ENCODE measurements around the gene PSMB9.

The PSMB9 gene

DNA sequence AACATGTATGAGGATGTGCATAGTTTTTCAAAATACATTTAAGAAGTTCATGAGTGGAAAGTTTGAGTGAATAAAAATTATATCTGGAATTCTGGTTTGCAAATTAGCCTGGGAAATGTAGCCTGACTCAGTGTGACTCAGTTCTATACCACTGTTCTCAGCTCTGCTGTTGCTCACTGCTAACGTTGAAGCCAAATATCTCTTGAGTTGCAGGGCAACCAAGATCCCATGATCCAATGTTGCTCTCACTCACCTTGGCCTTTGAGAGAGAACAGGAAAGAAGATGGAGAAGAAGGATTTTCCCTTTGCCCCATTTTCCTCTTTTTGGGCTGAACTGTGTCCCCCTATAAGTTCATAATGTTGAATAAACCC lies 28.9 kb downstream of the PSMB9 start:
- no peak for DNase-seq
- H3K4me2 ChIP-seq (ENCODE audit: low read length): no peak overlapping the region
- no peaks in the 10 kb centered on the region for H3K27me3 ChIP-seq (ENCODE audit: insufficient read depth, low read length, poor library complexity)
- H3K4ac ChIP-seq (ENCODE audit: low read depth, low read length): no peak overlapping the region
- no peak overlapping the region for H3K56ac ChIP-seq (ENCODE audit: low read length)
- H3K9ac ChIP-seq (ENCODE audit: low read length): no peak overlapping the region
- no peak overlapping the region for H3K27ac ChIP-seq (ENCODE audit: low read depth, low read length)
- WGBS (ENCODE audit: extremely low coverage, insufficient coverage, low lambda C conversion rate): no CpG with 5 or more reads among the region's 1 CpG
- H4K8ac ChIP-seq (ENCODE audit: low read depth, low read length): no peak overlapping the region
- H3K79me1 ChIP-seq (ENCODE audit: low read length): no peaks in the 10 kb centered on the region
- no peak overlapping the region for H2BK5ac ChIP-seq (ENCODE audit: low read length)
- no peaks in the 10 kb centered on the region for H3K36me3 ChIP-seq (ENCODE audit: control insufficient read depth, insufficient read depth, low read length)
- no peak overlapping the region for H3K4me3 ChIP-seq (ENCODE audit: low read length)
- H3K18ac ChIP-seq (ENCODE audit: low read length): no peak overlapping the region
- H2AK5ac ChIP-seq (ENCODE audit: low read length): no peak overlapping the region
- H4K5ac ChIP-seq (ENCODE audit: low read length): no peak overlapping the region
- H3K79me2 ChIP-seq (ENCODE audit: control insufficient read depth, insufficient read depth, low read length): no peaks in the 10 kb centered on the region
- H2BK120ac ChIP-seq (ENCODE audit: low read depth, low read length): no peak overlapping the region
- no peak overlapping the region for H3K23ac ChIP-seq (ENCODE audit: low read length)
- H3K4me1 ChIP-seq (ENCODE audit: control insufficient read depth, low read depth, low read length): no peaks in the 10 kb centered on the region
- no peak overlapping the region for H2BK15ac ChIP-seq (replicated peaks; ENCODE audit: low read depth)

- H3K4ac ChIP-seq (ENCODE audit: low read depth, low read length): no peak overlapping the region
- no peaks in the 10 kb centered on the region for H3K79me1 ChIP-seq (ENCODE audit: low read length)
- H3K4me3 ChIP-seq (ENCODE audit: low read length): no peak overlapping the region
- no peaks in the 10 kb centered on the region for H3K4me1 ChIP-seq (ENCODE audit: control insufficient read depth, low read depth, low read length)
- no peak overlapping the region for H3K18ac ChIP-seq (ENCODE audit: low read length)
- no peaks in the 10 kb centered on the region for H3K36me3 ChIP-seq (ENCODE audit: control insufficient read depth, insufficient read depth, low read length)
- no peak overlapping the region for H3K27ac ChIP-seq (ENCODE audit: low read depth, low read length)
- no peaks in the 10 kb centered on the region for H3K79me2 ChIP-seq (ENCODE audit: control insufficient read depth, insufficient read depth, low read length)
- H2BK120ac ChIP-seq (ENCODE audit: low read depth, low read length): no peak overlapping the region
- H3K4me2 ChIP-seq (ENCODE audit: low read length): no peak overlapping the region
- H2BK15ac ChIP-seq (replicated peaks; ENCODE audit: low read depth): no peak overlapping the region
- no peak overlapping the region for H3K9ac ChIP-seq (ENCODE audit: low read length)
- H3K23ac ChIP-seq (ENCODE audit: low read length): no peak overlapping the region
- no CpG with 5 or more reads among the region's 5 CpGs for WGBS (ENCODE audit: extremely low coverage, insufficient coverage, low lambda C conversion rate)
- H3K56ac ChIP-seq (ENCODE audit: low read length): no peak overlapping the region
- H2AK5ac ChIP-seq (ENCODE audit: low read length): no peak overlapping the region
- DNase-seq: peak; percentile 8
- H2BK5ac ChIP-seq (ENCODE audit: low read length): no peak overlapping the region
- no peaks in the 10 kb centered on the region for H3K27me3 ChIP-seq (ENCODE audit: insufficient read depth, low read length, poor library complexity)
- H4K8ac ChIP-seq (ENCODE audit: low read depth, low read length): no peak overlapping the region
- H4K5ac ChIP-seq (ENCODE audit: low read length): no peak overlapping the region
Measured at GRCh38 chr6:32883789-32884188, 29.8 kb downstream of the PSMB9 start.

GRCh38 chr6:32885698-32886286 lies 31.8 kb downstream of the PSMB9 start:
- no peaks in the 10 kb centered on the region for H3K27me3 ChIP-seq (ENCODE audit: insufficient read depth, low read length, poor library complexity)
- no peak overlapping the region for H3K27ac ChIP-seq (ENCODE audit: low read depth, low read length)
- H3K79me2 ChIP-seq (ENCODE audit: control insufficient read depth, insufficient read depth, low read length): no peaks in the 10 kb centered on the region
- no peaks in the 10 kb centered on the region for H3K4me1 ChIP-seq (ENCODE audit: control insufficient read depth, low read depth, low read length)
- H2AK5ac ChIP-seq (ENCODE audit: low read length): no peak overlapping the region
- H4K8ac ChIP-seq (ENCODE audit: low read depth, low read length): no peak overlapping the region
- no peak overlapping the region for H3K4me2 ChIP-seq (ENCODE audit: low read length)
- no peak overlapping the region for H3K18ac ChIP-seq (ENCODE audit: low read length)
- H3K36me3 ChIP-seq (ENCODE audit: control insufficient read depth, insufficient read depth, low read length): no peaks in the 10 kb centered on the region
- no peak overlapping the region for H3K4me3 ChIP-seq (ENCODE audit: low read length)
- H4K5ac ChIP-seq (ENCODE audit: low read length): no peak overlapping the region
- no peak overlapping the region for H3K4ac ChIP-seq (ENCODE audit: low read depth, low read length)
- no peak overlapping the region for H2BK15ac ChIP-seq (replicated peaks; ENCODE audit: low read depth)
- H3K23ac ChIP-seq (ENCODE audit: low read length): no peak overlapping the region
- no peak overlapping the region for H2BK120ac ChIP-seq (ENCODE audit: low read depth, low read length)
- DNase-seq: peak; percentile 69
- no peaks in the 10 kb centered on the region for H3K79me1 ChIP-seq (ENCODE audit: low read length)
- H2BK5ac ChIP-seq (ENCODE audit: low read length): no peak overlapping the region
- H3K56ac ChIP-seq (ENCODE audit: low read length): no peak overlapping the region
- WGBS (ENCODE audit: extremely low coverage, insufficient coverage, low lambda C conversion rate): no CpG with 5 or more reads among the region's 4 CpGs
- no peak overlapping the region for H3K9ac ChIP-seq (ENCODE audit: low read length)

DNA sequence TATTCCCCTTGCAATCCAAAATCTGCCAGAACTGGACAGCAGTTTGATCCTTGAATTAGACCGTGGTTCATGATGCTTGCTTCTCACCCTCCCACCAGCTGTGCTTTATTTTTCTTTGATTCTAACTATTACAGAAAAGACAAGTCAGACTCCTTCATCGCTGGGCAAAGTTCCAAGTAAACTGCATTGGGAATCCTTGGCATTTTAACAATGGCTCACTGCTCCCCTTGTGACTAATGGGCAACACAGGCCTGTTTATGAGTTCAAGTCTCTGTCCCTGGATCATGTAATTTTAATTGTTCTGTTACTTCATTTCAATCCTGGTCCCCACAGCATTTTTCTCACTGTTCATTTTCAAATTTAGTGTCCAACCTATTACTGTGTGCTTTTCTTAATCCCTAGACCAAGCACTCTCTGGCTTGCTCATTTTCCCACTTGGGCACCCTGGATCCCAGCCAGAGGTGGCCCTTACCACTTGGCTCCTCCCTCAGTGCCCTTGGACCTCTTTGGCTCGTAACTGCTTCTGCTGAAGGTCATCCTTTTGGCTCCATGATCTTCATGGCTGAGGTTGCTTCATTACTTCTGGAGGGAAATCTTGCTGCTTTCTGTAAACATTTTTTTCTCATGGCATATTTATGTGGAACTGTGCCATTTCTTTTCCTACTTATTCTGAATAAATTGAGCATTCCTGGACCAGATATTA lies 32.8 kb downstream of the PSMB9 start:
- Histone ChIP-seq H3K9ac (ENCODE audit: low read length) (no peak overlapping the region), H3K79me1 (ENCODE audit: low read length) (no peaks in the 10 kb centered on the region), H2BK5ac (ENCODE audit: low read length) (no peak overlapping the region), H3K4ac (ENCODE audit: low read depth, low read length) (no peak overlapping the region), H4K5ac (ENCODE audit: low read length) (no peak overlapping the region), H3K18ac (ENCODE audit: low read length) (no peak overlapping the region), H3K23ac (ENCODE audit: low read length) (no peak overlapping the region), H4K8ac (ENCODE audit: low read depth, low read length) (no peak overlapping the region), H2BK120ac (ENCODE audit: low read depth, low read length) (no peak overlapping the region), H3K4me1 (ENCODE audit: control insufficient read depth, low read depth, low read length) (no peaks in the 10 kb centered on the region), H3K36me3 (ENCODE audit: control insufficient read depth, insufficient read depth, low read length) (no peaks in the 10 kb centered on the region), H3K27ac (ENCODE audit: low read depth, low read length) (no peak overlapping the region), H3K56ac (ENCODE audit: low read length) (no peak overlapping the region), H2AK5ac (ENCODE audit: low read length) (no peak overlapping the region), H3K79me2 (ENCODE audit: control insufficient read depth, insufficient read depth, low read length) (no peaks in the 10 kb centered on the region), H3K27me3 (ENCODE audit: insufficient read depth, low read length, poor library complexity) (no peaks in the 10 kb centered on the region), H2BK15ac (replicated peaks; ENCODE audit: low read depth) (no peak overlapping the region), H3K4me2 (ENCODE audit: low read length) (no peak overlapping the region), H3K4me3 (ENCODE audit: low read length) (no peak overlapping the region)
- WGBS (ENCODE audit: extremely low coverage, insufficient coverage, low lambda C conversion rate): no CpG with 5 or more reads among the region's 3 CpGs
- no peak for DNase-seq

DNA sequence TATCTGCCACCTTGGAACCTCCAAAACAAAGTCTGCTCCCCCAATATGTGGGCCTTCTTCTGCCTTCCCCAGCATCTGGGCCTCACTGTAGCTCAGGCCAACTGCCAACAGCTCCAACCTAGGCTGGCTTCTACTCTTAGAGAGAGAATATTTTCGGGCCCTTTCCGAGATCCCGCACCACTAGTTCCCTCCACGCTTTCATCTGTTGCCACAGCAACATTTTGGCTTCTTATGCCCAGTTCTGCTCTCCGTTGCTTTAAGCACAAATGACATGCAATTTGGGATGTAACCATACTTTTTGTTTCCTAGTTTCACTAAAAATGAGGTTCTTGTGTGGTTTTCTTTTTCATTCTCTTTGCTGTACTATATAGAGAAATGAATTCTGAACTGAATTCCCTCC lies 33.6 kb downstream of the PSMB9 start:
- no peak overlapping the region for H4K8ac ChIP-seq (ENCODE audit: low read depth, low read length)
- H3K4me1 ChIP-seq (ENCODE audit: control insufficient read depth, low read depth, low read length): no peaks in the 10 kb centered on the region
- no peak overlapping the region for H3K4ac ChIP-seq (ENCODE audit: low read depth, low read length)
- H3K36me3 ChIP-seq (ENCODE audit: control insufficient read depth, insufficient read depth, low read length): no peaks in the 10 kb centered on the region
- H3K79me2 ChIP-seq (ENCODE audit: control insufficient read depth, insufficient read depth, low read length): no peaks in the 10 kb centered on the region
- H3K9ac ChIP-seq (ENCODE audit: low read length): no peak overlapping the region
- no peak overlapping the region for H3K23ac ChIP-seq (ENCODE audit: low read length)
- no peak overlapping the region for H2BK120ac ChIP-seq (ENCODE audit: low read depth, low read length)
- H4K5ac ChIP-seq (ENCODE audit: low read length): no peak overlapping the region
- no peaks in the 10 kb centered on the region for H3K27me3 ChIP-seq (ENCODE audit: insufficient read depth, low read length, poor library complexity)
- H3K18ac ChIP-seq (ENCODE audit: low read length): no peak overlapping the region
- no peak overlapping the region for H3K4me3 ChIP-seq (ENCODE audit: low read length)
- no peak overlapping the region for H2BK5ac ChIP-seq (ENCODE audit: low read length)
- H2AK5ac ChIP-seq (ENCODE audit: low read length): no peak overlapping the region
- H3K79me1 ChIP-seq (ENCODE audit: low read length): no peaks in the 10 kb centered on the region
- H3K4me2 ChIP-seq (ENCODE audit: low read length): no peak overlapping the region
- H3K27ac ChIP-seq (ENCODE audit: low read depth, low read length): no peak overlapping the region
- no peak for DNase-seq
- H3K56ac ChIP-seq (ENCODE audit: low read length): no peak overlapping the region
- no peak overlapping the region for H2BK15ac ChIP-seq (replicated peaks; ENCODE audit: low read depth)
- no CpG with 5 or more reads among the region's 5 CpGs for WGBS (ENCODE audit: extremely low coverage, insufficient coverage, low lambda C conversion rate)

DNA sequence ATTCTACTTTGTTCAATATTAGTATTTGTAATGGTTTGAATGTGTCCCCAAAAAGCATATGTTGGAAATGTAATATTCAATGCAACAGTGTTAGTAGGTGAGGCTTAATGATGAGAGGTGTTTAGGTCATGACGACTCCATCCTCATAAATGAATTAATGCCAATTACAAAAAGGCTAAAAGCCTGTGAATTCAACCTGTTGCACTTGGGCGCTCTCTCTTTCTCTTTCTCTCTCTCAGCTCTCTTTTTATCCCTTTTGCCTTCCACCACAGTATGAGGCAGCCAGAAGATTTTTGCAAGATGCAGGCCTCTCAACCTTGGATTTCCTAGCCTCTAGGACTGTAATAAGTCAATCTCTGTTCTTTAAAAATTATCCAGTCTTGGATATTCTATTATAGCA lies 34.6 kb downstream of the PSMB9 start:
- Histone ChIP-seq H3K4me2 (ENCODE audit: low read length) (no peak overlapping the region), H3K23ac (ENCODE audit: low read length) (no peak overlapping the region), H3K4me3 (ENCODE audit: low read length) (no peak overlapping the region), H3K4ac (ENCODE audit: low read depth, low read length) (no peak overlapping the region), H3K79me2 (ENCODE audit: control insufficient read depth, insufficient read depth, low read length) (no peaks in the 10 kb centered on the region), H4K8ac (ENCODE audit: low read depth, low read length) (no peak overlapping the region), H3K56ac (ENCODE audit: low read length) (no peak overlapping the region), H2AK5ac (ENCODE audit: low read length) (no peak overlapping the region), H3K36me3 (ENCODE audit: control insufficient read depth, insufficient read depth, low read length) (no peaks in the 10 kb centered on the region), H3K27ac (ENCODE audit: low read depth, low read length) (no peak overlapping the region), H2BK5ac (ENCODE audit: low read length) (no peak overlapping the region), H4K5ac (ENCODE audit: low read length) (no peak overlapping the region), H2BK15ac (replicated peaks; ENCODE audit: low read depth) (no peak overlapping the region), H3K79me1 (ENCODE audit: low read length) (no peaks in the 10 kb centered on the region), H3K4me1 (ENCODE audit: control insufficient read depth, low read depth, low read length) (no peaks in the 10 kb centered on the region), H3K18ac (ENCODE audit: low read length) (no peak overlapping the region), H3K27me3 (ENCODE audit: insufficient read depth, low read length, poor library complexity) (no peaks in the 10 kb centered on the region), H2BK120ac (ENCODE audit: low read depth, low read length) (no peak overlapping the region), H3K9ac (ENCODE audit: low read length) (no peak overlapping the region)
- WGBS (ENCODE audit: extremely low coverage, insufficient coverage, low lambda C conversion rate): no CpG with 5 or more reads among the region's 2 CpGs
- DNase-seq: no peak

Data from mesendoderm (in vitro differentiated cells).